HG02840 (cell line): Measurements from ENCODE around the gene ATXN10.
"Not testable (repeated sequence)": the region's sequence is repeated elsewhere in the genome, so short reads cannot be mapped to it uniquely, and the experiment has no call there.

Experiments used
- ATAC-seq: cut with Tn5 transposase; IDR thresholded peaks from one replicate; pipeline ENCODE4 v1.9.1; 2021; ENCODE audit warnings: mild to moderate bottlenecking, moderate library complexity, moderate number of reproducible peaks; ENCODE audit not compliant: unreplicated experiment, low FRiP score

Gene ATXN10

DNA sequence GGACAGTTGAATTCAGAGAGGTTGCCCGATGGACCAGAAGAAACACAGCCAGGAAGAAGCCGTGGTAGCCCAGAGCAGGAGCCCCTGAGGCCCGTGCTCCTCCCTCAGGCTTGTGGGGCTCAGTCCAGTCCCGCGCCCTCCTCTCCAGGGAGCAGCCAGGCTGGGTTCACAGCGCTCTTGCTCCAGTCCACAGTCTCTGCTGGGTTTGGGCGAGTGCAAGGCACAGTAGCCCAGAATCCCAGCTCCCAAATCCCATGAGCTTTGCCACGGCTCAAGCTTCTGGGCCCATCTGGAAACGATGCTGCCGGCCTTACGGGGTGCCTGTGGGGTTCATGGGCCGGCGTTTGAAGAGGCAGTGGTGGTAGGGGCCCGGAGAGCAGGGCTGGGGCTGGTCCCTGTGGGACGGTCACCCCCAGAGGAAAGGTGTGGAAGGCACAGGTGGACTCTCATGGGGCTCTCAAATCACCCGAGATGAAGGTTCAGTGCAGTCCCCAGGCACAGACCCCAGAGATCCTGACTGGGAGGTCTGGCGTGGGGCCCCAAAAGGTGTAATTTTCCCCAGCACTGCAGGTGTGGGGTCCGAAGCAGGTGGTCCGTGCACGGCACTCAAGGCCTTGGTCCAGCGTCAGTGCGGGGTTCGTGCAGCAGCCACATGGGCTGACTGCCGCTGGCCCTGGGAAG, 30.6 kb upstream of the ATXN10 start:
- no peak for ATAC-seq

DNA sequence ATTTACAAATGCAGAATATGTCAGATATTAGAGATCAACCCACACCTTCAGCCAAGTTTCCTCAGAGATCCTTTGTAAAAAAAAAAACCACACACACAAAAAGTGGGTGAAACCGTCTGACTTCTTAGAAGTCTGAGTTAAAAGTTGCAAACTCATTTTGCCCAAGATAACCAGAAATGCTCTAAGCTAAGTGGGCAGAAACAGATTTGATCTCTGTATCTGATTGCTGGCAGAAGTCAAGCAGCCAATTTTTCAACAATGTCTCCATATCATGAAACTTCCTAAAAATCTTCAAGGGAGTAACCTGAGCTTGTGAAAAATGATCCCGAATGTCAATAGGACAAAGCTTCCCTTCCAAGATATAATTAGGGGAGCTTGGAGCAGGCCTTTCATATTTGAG, 28.6 kb upstream of the ATXN10 start:
- ATAC-seq: no peak

DNA sequence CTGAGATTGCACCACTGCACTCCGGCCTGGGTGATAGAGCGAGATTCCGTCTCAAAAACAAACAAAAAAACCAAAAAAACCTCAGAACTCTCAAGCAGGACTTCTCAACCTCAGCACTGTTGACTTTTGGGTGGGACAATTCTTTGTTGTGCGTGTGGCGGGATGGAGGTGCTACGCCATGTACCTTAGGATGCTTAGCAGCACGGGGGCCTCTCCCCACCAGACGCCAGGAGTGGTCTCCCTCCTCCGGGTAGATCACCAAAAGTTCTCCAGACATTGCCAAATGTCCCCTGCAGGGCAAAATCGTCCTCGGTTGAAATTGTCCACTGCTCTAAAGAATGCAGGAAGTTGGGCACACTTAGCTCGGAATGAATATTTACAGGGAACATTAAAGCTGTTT, 26.9 kb upstream of the ATXN10 start:
- ATAC-seq: no peak

DNA sequence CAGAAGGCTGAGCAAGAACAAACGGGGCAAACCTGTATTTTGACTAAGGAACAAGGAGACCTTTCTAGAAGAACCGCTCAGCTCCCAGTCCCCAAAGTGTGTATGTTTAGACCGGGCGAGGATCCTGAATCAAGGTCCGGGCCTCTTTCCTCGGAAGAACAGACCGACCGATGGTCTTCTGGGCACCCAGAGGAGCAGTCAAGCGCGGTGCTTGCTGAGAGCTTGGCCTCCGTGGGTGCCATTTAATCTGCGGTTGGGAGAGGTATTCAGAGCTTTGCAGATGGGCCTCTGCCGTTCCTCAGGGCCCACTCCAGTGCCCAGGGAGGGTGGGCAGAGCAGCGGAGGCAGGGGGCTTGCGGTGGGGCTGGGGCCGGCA, 26.5 kb upstream of the ATXN10 start:
- ATAC-seq: no peak

DNA sequence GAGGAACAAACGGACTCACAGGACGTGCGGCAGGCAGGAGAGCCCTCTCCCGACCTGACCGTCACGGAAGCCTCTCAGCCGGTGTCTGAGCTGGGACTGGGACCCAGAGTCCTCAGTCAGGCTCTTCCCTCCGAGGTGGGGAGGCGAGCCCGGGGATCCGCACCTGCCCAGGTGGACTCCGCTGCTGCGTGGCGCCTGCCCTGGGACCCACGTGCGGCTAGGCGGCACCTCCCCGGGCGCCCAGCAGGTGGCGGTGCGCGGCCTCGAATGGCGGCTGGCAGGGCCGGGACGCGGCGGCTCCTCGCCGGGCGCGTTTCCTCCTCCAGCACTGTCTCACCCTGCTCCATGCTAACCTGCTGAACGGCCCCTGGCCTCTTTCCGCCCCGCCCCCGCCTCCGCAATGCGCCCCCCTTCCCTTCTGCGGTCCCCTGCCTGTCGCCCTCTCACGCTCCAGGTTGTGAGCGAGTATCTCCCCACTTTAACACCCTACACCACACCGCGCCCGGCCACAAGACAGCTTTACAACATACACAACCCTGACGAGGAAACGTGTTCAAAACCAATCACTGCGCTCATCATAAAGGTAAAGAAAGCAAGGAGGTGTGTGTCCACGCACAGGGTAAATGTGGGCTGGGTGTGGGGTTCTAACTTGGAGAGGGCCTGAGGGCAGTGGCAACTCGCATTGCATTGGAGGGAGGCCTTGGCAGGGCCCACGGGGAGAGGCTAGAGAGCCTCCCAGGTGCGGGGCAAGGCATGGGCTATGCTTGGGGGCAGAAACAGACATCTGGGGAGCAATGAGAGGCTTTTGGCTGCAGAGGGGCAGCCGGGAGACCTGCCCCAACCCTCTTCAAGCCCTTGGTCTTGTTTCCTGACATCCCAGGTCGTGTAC, 25.9 kb upstream of the ATXN10 start:
- peak; percentile 68 for ATAC-seq

DNA sequence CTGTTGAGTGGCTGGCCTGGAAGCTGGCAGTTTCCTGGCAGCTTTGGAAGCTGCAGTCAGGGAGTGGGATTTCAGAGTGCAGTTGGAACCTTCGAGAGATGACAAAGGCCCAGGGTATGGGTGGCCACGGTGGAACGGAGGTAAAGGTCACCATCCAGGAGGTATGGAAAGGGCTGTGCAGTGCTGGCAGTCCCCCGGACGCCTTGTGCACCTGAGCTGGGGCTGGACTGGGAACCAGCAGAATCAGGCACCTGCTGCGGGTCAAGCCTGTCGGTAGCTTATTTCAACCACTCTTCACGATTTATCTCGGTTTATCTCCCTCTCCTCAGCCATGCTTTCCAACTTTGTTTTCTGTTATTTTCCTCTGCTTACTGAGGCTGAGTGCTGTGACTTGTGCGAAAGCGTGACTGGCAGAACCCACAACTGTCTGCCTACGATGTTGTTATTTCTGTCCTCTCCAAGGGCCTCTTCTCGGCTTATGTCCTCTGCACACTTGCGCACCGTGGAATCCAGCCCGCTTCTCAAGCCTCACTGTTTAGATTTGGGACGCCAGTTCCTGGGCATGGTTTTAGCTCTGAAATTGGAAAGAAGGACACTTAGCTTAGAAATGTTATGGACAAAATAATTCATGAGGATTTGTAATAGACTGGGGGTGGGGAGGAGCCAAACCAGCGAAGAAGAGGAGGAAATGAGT, 24.0 kb upstream of the ATXN10 start:
- ATAC-seq: no peak

DNA sequence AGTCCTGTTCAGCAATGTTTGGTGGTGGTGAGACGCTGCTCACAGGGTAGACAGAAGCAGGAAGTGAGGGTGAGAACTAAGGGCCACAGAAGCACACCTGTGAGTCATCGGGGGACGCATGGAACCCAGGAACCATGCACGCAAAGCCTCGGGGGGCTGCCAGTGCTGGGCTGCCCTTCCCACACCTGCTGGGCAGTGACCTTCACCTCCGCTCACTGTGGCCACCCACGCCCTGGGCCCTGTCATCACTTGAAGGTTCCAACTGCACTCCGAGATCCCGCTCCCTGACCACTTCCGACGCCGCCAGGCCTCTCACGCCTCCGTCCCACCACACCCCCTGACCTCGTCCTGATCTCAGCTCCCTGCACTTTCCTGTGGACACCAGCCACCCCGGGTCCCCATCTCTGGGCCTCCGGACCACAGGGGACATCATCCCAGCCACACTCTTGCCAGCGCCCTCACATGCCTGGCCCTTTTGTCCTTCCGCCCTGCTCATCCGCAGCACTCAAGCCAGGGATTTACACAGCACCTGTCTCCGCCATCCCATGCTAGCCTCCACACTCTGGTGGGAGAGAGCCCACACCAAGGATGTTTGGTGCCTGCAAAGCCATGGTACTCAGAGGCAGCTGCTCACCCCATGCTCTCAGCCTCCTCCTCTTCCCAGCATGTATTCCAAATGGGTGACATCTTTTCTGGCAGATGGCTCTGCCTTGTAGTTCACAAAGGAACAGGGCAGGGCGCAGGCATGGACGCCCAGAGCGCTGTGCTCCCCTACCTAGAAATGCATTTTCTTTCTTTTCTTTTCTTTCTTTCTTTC, 23.1 kb upstream of the ATXN10 start:
- ATAC-seq: no peak

DNA sequence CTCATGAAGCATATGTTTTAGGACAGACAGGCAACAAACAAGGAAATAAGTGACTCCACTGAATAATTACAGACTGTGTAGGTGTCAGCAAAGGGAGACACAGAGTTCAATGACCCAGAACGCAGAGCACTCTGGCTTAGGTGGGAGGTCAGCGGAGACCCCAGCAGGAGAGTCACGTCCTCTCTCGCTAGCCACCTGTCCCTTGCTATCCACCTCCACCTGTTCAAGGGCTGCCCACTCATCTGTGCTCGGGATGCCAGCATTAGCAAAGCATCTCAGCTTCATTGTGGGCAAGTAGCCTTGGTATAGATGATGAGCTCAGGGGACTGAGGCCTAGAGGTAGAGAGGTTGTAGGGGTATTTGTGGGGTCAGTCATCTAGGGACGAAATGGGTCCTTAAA, 21.8 kb upstream of the ATXN10 start:
- ATAC-seq: no peak

DNA sequence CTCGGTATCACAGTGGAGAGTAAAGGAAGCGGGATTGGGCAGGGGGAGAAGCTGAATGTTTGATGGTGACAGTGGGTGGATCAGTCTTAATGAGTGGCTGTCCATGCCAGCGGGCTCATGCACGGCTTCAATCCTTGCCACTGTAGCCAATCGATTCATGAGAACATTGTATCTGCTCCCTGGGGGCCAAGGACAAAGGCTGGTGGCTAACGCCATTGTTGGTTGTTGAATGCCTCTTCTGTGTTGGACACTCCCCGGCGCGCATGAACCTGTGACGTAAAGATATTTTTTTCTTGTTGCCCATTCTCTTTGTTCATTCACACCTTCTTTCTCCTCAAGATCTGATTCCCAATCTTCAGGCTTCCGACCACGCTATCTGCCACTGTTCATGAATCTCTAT, 20.9 kb upstream of the ATXN10 start:
- ATAC-seq: no peak

DNA sequence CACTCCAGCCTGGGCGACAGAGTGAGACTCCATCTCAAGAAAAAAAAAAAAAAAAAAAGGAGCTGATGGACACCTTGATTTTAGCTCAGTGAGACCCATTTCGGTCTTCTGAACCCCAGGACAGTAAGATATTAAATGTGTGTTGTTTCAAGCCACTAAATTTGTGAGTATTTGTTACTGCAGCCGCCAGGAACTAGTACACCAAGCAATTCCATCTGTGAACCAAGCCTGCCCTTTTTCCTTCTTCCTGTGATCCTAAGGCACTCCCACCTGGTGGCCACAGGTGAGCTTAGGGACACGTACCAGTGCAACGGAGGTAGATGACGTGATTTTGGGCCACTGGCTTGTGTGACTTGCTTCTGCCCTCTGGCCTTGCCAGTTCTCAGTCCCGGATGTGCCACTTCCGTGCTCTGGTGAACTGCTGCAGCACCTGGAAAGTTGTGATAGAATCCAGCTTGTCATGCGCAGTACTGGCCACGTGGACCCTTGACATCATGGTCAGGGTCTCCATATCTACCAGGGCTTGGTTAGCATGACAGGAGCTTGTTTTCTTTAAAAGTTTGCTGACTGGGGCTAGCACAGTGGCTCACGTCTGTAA, 19.6 kb upstream of the ATXN10 start:
- no peak for ATAC-seq

DNA sequence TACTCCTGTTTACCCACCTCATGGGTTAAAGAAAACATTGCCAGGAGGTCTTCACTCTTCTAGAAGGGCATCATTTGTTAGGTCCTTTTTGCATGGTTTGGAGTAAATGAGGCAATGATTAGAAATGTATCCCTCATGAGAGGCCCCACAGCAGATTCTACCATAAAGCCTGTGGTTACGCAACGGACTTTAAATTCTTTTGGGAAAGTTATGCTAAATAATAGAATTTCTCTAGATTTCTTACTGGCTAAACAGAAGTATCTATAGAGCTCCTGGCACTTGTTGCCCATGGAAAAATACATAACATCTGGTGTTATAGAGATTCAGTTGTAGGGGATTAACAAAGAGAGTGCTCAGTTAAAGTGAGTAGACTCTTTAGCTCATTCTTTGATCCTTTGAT, 15.1 kb upstream of the ATXN10 start:
- ATAC-seq: no peak

DNA sequence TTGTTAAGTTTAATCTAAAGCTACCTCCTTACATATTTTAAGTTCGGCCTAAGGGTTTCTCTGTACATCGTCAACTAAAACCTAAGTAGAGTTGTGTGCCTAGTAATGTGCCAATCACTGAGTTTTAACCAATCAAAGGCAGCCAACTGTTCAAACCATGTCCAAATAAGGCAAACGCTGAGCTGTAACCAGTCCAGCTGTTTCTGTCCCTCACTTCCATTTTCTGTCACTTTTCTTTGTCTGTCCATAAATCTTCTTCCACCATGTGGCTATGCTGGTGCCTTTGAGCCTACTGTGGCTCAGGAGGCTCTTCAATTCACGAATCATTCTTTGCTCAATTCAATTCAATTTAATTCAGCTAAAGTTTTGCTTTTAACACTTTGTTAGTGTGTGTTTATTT, 13.9 kb upstream of the ATXN10 start:
- ATAC-seq: no peak

DNA sequence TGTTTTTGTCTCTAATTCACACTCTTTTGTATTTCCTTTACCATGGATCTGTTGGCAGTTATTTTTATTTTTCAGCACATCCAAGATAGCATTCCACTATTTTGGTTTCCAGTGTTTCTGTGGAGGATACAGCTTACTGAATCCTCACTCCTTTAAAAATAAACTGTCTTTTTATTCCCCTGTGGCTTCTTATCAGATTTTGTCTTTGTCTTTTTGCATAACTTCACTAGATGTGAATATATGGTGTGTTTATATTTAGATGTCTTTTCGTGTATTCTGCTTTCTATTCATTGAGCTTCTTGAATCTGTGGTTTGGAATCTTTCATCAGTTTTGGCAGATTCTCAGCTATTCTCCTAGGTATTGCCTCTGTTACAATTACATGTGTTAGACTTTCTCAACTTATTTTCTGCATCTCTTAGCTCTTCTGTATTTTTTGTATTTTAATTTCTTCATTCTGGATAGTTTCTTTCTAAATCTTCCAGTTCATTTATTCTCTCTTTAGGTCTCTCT, 7.4 kb upstream of the ATXN10 start:
- ATAC-seq: no peak

DNA sequence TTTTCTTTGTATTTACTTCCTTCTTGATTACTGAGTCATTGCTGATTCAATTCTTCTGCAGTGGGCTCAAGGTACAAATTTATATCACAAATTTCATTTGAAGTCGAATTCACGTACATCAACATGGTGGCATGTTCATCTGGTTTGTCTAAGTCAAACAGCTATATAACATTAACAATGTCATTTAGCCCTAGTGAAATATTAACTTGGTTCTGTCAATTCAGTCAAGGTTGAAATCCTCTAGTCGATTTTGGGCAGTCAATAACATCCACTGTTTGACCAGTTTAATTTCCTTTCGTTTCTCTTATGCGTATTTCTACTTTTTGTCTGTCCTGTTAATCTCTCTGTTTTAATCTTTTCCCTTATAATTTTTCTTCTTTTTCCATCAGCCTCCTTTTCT, 4.1 kb upstream of the ATXN10 start:
- ATAC-seq: no peak

DNA sequence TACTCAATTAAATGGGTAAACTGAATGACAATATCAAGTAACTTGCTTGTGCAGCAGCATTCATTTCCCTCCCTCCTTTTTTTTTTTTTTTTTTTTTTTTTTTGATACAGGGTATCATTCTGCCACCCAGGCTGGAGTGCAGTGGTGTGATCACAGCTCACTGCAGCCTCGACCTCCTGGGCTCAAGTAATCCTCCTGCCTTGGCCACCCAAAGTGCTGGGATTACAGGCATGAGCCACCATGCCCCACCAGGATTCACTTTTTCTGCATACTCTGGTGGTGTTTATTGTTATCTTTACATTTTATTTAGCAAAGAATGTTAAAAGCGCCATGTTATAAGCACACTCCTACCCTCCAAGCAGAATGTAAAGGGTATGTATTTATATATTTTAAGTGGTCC, 1.3 kb upstream of the ATXN10 start:
- not testable (repeated sequence) for ATAC-seq

DNA sequence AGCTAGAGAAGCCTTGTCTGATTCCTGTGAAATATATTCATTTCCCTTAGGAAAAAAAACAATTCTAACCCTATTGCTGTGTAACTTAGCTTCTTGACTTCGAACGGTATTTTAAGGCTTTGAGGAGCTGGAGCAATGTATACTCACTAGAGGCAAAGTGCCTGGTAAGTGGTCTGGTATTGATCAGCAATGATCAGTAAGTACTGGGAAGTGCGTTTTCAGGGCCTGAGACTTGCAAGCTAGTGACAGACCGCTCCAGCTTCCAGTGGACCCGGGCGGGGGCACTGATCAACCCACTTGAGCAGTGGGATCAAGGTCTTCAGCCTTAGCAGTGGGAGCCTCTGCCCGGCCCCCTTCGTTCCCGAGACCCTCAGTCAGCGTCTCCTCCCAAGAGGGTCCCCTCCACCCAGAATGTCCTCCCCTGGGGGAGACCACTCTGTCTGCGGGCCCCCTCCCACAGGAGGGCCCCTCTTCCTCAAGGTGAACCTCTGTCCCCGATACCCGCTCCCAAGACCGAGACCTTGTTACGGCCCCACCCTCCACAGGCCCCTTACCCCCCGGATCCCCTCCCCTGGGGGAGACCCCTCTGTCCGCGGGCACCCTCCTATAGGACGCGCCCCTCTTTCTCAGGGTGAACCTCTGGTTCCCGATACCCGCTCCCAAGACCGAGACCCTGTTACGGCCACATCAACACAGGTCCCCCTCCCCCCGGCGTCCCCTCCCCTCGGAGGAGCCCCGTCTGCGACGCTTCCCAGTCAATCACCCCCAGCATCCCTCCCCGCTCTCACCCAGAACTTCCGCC, 452 bp upstream of the ATXN10 start:
- no peak for ATAC-seq

DNA sequence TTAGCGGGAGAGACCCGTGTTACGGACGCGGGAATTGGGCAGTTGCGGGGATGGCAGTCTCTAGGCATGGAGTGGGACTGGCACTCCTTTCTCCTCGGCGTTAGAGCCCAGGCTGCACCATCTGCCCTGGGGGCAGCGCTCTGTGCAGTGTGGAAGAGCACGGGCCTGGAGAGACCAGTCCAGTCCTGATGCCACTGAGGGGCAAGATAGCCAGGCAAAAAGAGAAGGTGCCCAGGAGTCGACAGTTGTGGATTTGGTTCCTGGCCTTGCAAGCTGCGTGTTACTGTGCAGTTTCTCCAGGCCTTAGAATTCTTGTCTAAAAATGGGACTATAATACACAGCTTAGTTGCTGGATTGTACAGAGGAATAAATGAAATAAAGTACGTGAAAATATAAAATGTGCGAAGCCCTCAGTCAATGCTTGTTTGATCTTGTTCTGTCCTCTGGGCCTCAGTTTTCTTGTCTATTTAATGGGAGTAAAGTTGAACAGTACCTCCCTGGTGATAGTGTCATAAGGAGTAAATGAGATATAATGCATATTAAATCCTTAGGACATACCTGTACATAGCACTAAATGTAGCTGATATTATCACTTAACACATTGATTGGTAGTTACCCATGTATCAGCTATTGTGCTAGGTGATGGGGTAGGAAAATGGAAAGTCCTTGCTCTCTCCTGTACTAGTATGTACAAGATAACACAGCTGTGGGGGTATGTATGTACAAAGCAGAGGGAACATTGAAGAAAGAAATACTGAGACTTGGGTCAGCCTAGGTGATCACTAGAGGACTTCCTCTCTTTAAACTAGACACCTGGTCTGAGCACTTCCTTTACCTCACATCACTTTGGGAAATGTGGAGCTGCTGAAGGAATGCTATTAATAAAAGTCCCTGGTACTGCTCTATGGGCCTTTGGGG, 1.2 kb downstream of the ATXN10 start:
- no peak for ATAC-seq

DNA sequence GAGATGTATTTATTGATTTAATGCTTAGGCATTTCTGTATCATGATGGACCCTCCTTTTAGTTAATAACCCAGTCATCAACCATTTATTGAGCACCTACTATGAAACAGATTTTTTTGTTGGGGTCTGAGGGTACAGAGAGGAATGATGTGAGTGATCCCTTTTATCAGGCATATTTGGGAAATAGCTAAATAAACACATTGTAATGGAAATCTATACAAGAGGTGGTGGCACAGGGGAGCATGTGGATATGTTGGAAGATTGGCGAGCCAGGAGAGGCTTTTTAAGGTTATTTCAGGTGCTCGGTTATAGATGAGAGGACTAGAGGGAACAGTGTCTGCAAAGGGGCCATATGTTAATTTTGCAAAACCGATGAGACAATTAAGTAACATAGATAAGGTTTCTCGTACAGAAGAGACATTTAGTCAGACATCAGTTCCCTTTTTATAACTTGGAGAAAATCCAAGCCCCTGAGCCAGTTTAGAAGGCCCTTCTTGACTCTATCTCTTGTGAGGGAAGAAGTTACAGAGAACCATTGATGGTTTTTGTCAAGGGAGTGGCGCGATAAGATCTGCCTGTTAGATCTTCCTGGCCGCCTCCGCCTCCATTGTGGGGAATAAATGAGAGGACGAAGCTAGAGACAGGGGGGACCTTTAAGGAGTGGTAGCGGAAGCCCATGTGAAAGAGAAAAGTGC, 2.0 kb downstream of the ATXN10 start:
- ATAC-seq: no peak
